Activated CD4-positive, alpha-beta T cell treated with anti-CD3 and anti-CD28 coated beads, Interleukin-2, amount 50 U/mL, for 4 hours (primary cell): ENCODE measurements around the gene EPB41L4A.

Experiments
- DNase-seq, 2 experiments: peaks; one replicate each; pipeline ENCODE4 v3.0.0-alpha.2; 2020

Gene EPB41L4A

DNA sequence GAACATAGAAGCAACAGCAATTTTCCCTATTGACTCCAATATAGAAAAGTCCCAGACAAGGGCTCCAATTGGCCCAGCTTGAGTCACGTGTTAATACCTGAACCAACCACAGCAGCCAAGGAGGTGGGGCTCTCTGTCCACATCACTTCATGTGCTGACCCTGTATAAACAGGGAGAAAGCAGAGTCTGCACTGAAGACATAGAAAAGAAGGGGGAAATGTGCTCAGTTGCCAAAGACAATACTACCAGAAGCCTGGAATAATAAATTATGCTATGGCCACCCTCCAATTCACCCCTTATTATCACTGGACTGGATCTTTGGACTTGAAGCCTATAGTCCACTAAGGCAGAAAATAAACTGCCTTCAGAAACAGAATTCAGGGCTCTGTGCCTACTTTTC, 275.4 kb downstream of the EPB41L4A start:
- no peak for DNase-seq

- DNase-seq: no peak
Observed at GRCh38 chr5:112142769-112143270, 276.3 kb downstream of the EPB41L4A start.

DNA sequence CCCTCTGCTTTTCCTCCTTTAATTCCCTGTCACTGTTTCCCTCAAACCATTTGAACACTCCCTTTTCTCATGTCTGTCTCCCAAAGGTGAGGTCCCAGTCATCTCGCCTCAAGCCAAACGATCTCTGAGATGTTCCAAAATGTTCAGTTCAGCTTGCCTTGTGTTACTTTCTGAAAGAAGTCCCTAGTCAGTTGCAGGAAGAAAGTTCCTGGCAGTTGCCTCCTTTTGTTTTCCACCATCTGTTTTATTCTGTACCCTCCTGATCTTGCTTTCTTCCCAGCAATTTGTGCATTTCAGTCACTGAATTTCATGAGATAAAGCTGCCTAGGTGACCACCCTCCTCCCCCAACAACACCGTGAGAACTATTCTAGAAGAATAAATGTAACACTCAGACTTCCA, 277.5 kb downstream of the EPB41L4A start:
- no peak for DNase-seq

DNA sequence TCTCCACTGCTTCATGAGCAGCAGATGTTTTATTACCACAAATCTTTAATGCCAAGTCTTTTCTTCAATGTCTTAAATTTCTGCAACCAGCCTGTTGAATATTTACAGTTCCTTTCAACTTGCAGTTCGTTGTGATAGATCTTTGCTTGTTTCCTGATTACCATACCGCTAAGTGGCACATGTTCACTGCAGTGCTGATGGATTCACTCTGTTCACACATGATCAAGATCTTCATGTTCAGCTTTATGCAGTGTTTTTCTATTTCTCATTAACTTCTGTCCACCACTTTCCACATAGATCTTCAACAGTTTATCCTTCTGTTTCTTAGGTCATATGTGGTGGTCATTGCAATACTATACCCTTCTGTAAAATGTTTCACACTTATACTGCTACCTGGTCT, 280.6 kb downstream of the EPB41L4A start:
- DNase-seq: no peak

- no peak for DNase-seq
Observed at GRCh38 chr5:112136773-112137172, 282.3 kb downstream of the EPB41L4A start.

GRCh38 chr5:112127861-112128260, 291.2 kb downstream of the EPB41L4A start:
- DNase-seq: no peak

DNA sequence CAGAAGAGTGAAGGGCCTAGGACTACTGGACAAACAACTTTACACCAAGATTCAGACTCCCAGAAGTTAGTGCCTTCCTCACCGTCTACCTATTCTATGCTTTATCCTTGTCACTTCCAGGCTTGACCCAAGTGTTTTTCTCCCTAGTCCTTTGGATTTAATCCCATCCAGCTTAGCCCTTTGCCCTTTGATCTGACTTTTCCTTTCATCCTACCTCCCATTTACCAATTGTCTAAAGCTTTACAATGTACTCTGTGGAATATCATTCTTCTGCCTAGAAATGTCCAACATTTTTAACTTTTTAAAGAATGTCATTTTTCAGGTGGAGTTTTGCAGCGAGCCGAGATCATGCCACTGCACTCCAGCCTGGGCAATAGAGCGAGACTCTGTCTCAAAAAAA, 292.1 kb downstream of the EPB41L4A start:
- no peak for DNase-seq

DNA sequence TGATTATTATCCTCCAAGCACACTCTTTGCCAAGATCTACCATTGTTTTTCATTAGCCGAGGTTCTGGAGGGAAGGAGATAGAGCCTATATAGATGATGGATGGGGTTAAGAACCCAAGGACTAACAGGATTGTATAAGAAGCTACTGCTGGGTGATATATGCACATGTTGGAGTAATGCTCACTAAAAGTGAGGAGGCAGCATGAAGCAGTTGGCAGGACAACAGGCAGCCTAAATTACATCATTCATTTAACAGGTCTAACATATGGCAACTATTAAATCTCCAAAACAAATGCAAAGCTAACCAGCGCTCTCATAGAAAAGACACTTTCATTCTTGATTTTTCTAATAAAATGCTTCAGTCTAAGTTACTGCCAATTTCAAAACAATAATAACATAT, 293.2 kb downstream of the EPB41L4A start:
- no peak for DNase-seq

GRCh38 chr5:112124788-112125187, 294.3 kb downstream of the EPB41L4A start:
- DNase-seq: no peak

DNA sequence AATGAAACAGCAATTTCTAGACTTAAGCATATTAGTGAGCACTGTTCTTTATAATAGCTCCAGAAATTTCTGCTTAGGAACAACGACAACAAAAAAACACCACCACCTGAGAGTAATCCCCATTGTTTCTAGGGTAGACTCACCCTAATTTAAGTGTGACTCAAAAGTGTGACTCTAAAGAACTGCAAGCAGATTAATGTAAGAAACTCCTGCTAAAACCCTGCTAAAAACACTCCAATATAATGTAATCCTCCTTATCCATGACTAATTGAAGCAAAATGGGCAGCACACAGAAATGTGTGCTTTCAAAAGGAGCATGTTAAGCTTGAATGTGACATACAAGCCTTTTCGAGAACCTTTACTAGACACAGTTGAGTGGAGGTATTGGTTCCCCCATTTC, 296.0 kb downstream of the EPB41L4A start:
- DNase-seq: no peak

DNA sequence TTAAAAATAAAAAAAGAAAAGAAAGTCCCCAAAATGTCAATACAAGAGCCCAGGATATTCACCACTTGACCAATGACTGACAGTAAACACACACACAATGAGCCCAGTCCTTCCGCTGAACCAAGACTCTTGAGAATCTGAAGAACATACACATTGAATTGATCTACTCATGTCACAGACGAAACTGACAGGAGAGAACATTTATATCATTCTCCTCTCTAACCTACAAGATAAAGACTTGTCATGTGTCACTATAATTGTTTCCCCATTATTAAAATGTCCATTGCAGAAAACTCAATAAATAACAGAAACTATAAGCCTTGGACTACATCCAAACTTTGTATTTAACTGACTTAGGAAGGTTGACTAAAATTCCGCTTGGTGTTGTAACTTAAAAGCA, 296.7 kb downstream of the EPB41L4A start:
- DNase-seq: no peak

DNA sequence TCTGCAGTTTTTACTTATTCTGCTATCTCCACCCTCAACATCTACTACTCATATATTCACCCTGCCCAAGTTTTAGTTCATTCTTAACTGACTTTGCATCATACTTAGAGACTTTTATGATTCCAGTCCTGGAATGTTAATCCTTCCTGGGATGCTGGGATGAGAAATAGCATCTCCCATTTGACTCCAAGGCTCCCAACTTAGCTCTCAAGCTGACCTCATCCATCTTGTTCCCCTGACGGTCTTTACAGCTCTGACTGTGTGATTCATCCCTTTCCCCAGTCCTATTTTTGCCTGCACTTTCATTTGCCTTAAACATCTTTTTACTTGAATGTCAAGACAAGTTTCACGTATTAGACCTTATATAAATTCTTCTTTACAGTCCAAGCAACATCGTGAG, 297.8 kb downstream of the EPB41L4A start:
- no peak for DNase-seq

GRCh38 chr5:112119969-112120368, 299.1 kb downstream of the EPB41L4A start:
- DNase-seq: no peak

DNA sequence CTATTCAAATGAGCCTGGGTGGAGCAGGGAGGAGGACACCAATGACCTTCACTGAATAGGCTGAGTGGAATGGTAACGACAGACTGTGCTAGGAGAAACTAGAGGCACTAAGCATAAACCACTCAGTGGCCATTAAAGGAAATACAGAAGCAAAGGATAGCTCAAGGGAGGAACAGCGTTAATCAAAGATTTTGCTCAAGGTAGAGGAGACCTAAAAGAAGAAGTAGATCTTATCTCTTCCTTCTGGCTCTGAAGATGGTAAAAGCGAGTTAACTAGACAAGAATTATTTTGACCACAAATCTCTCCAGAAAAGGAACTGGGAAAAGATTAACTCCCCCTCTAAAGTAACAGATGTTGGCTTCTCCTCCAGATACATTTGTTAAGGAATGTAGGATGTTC, 299.6 kb downstream of the EPB41L4A start:
- DNase-seq: no peak

GRCh38 chr5:112117551-112117950, 301.5 kb downstream of the EPB41L4A start:
- no peak for DNase-seq

- no peak for DNase-seq
Observed at GRCh38 chr5:112116371-112116770, 302.7 kb downstream of the EPB41L4A start.

- no peak for DNase-seq
Observed at GRCh38 chr5:112113565-112113964, 305.5 kb downstream of the EPB41L4A start.
